NCI-H1436 (cell line): ENCODE data around the gene IER5.

Experiments used
- DNase-seq: peaks from one replicate; lab custom pipeline; 2025; lab: John Stamatoyannopoulos, UW

Gene IER5

GRCh38 chr1:181077576-181078242 is 10.8 kb upstream of the IER5 start:
- peak; percentile 25 for DNase-seq

GRCh38 chr1:181079382-181079781 is 9.1 kb upstream of the IER5 start:
- DNase-seq, result no peak

GRCh38 chr1:181079920-181080319 is 8.6 kb upstream of the IER5 start:
- no peak for DNase-seq

GRCh38 chr1:181080556-181080955 is 7.9 kb upstream of the IER5 start:
- DNase-seq, result no peak

- DNase-seq, result no peak
Measured at GRCh38 chr1:181081395-181081794, 7.1 kb upstream of the IER5 start.

- DNase-seq, result no peak
Measured at GRCh38 chr1:181083842-181084605, 4.5 kb upstream of the IER5 start.

GRCh38 chr1:181084606-181084969 is 3.9 kb upstream of the IER5 start:
- DNase-seq, result no peak

- DNase-seq, result no peak
Measured at GRCh38 chr1:181086091-181086490, 2.4 kb upstream of the IER5 start.

- no peak for DNase-seq
Measured at GRCh38 chr1:181086926-181087325, 1.6 kb upstream of the IER5 start.

- no peak for DNase-seq
Measured at GRCh38 chr1:181087400-181087901, 1.0 kb upstream of the IER5 start.

GRCh38 chr1:181089017-181089675 is 646 bp downstream of the IER5 start:
- DNase-seq, result no peak

GRCh38 chr1:181089676-181090544 is 1.4 kb downstream of the IER5 start:
- DNase-seq, result no peak

GRCh38 chr1:181090641-181091126 is 2.2 kb downstream of the IER5 start:
- DNase-seq, result no peak

GRCh38 chr1:181091309-181092040 is 3.0 kb downstream of the IER5 start:
- DNase-seq, result no peak

GRCh38 chr1:181092056-181092455 is 3.6 kb downstream of the IER5 start:
- no peak for DNase-seq

GRCh38 chr1:181092883-181093458 is 4.5 kb downstream of the IER5 start:
- DNase-seq, result no peak

GRCh38 chr1:181094416-181095212 is 6.1 kb downstream of the IER5 start:
- no peak for DNase-seq

- DNase-seq, result no peak
Measured at GRCh38 chr1:181095260-181095659, 6.8 kb downstream of the IER5 start.

GRCh38 chr1:181095763-181096184 is 7.3 kb downstream of the IER5 start:
- DNase-seq, result no peak

GRCh38 chr1:181097242-181097641 is 8.7 kb downstream of the IER5 start:
- DNase-seq, result no peak
